Neural progenitor cell (in vitro differentiated cells): ENCODE measurements around the gene PSME2. TPM values are rescaled to one million over a fixed set of nuclear protein-coding genes. Genes with fewer than 3 reads are reported as not detected.

Experiments used
- DNase-seq: peaks from one replicate; pipeline ENCODE4 v3.0.0-alpha.2; 2016; ENCODE audit warnings: low spot score
- H2AFZ ChIP-seq: fragments of 200-600 bp; sonication (generic); replicated peaks from 2 replicates; pipeline ENCODE4 v1.6.1; 2016; ENCODE audit warnings: antibody characterized with exemption
- H3F3A ChIP-seq: fragments of 200-600 bp; sonication (generic); 2 replicates; pipeline ENCODE4 v1.6.1; 2016; ENCODE audit warnings: antibody characterized with exemption, low read depth
- H3K27ac ChIP-seq: fragments of 200-600 bp; sonication (generic); 2 replicates; pipeline ENCODE4 v1.5.1; 2016; ENCODE audit warnings: mild to moderate bottlenecking
- H3K27me3 ChIP-seq: fragments of 200-600 bp; sonication (generic); 2 replicates; pipeline ENCODE4 v1.6.1; 2016; ENCODE audit warnings: mild to moderate bottlenecking, moderate library complexity
- H3K36me3 ChIP-seq: fragments of 200-600 bp; sonication (generic); 2 replicates; pipeline ENCODE4 v1.5.1; 2016
- H3K4me1 ChIP-seq: fragments of 200-600 bp; sonication (generic); 2 replicates; pipeline ENCODE4 v1.6.1; 2016; ENCODE audit warnings: mixed run types
- H3K4me2 ChIP-seq: fragments of 200-600 bp; sonication (generic); 2 replicates; pipeline ENCODE4 v1.6.1; 2016
- H3K4me3 ChIP-seq: fragments of 200-600 bp; sonication (generic); 2 replicates; pipeline ENCODE4 v1.5.1; 2016
- H3K79me2 ChIP-seq: fragments of 200-600 bp; sonication (generic); 2 replicates; pipeline ENCODE4 v1.6.1; 2016; ENCODE audit warnings: low read depth
- H3K9ac ChIP-seq: fragments of 200-600 bp; sonication (generic); 2 replicates; pipeline ENCODE4 v1.6.1; 2016
- H3K9me3 ChIP-seq: fragments of 200-600 bp; sonication (generic); 2 replicates; pipeline ENCODE4 v1.5.1; 2016; ENCODE audit warnings: low read depth
- H4K20me1 ChIP-seq: fragments of 200-600 bp; sonication (generic); 2 replicates; pipeline ENCODE4 v1.6.1; 2016; ENCODE audit warnings: low read depth
- H3K27ac Mint-ChIP-seq: 3 replicates; pipeline ENCODE4 v1.8.0; 2021; ENCODE audit warnings: mixed read lengths
- H3K27me3 Mint-ChIP-seq: 2 replicates; pipeline ENCODE4 v1.8.0; 2022; ENCODE audit warnings: low read depth, mild to moderate bottlenecking, inconsistent platforms, moderate library complexity, mixed read lengths; ENCODE audit not compliant: insufficient read depth
- H3K36me3 Mint-ChIP-seq: 3 replicates; pipeline ENCODE4 v1.8.0; 2021; ENCODE audit warnings: mixed read lengths
- H3K4me1 Mint-ChIP-seq: 3 replicates; pipeline ENCODE4 v1.8.0; 2021; ENCODE audit warnings: mixed read lengths
- H3K4me3 Mint-ChIP-seq: 3 replicates; pipeline ENCODE4 v1.8.0; 2021; ENCODE audit warnings: mild to moderate bottlenecking, moderate library complexity, mixed read lengths
- H3K9me3 Mint-ChIP-seq: 3 replicates; pipeline ENCODE4 v1.8.0; 2020; ENCODE audit warnings: mixed read lengths
- EZH2 ChIP-seq: fragments of 200-600 bp; sonication (generic); IDR thresholded peaks from 2 replicates; pipeline ENCODE4 v1.6.1; 2017; ENCODE audit warnings: antibody characterized with exemption, mild to moderate bottlenecking, moderate library complexity
- EZH2phosphoT487 ChIP-seq: fragments of 200-600 bp; sonication (generic); IDR thresholded peaks from 2 replicates; pipeline ENCODE4 v1.6.1; 2017; ENCODE audit warnings: antibody characterized with exemption
- total RNA-seq: library from RNA; depleted of rRNA; stranded (reverse); fragments of >200 nt; gene quantifications from 2 replicates; pipeline ENCODE4 v1.2.3, GENCODE V29; 2015; ENCODE audit warnings: low replicate concordance
- TF ChIP-seq, protein P1 (sequence below): fragments of 200-600 bp; sonication (generic); IDR thresholded peaks from 2 replicates; pipeline ENCODE4 v1.5.1; 2017; ENCODE audit warnings: antibody characterized with exemption, mild to moderate bottlenecking

The PSME2 gene
- total RNA-seq, 1 donor from 2014 or later = 43.5 TPM

DNA sequence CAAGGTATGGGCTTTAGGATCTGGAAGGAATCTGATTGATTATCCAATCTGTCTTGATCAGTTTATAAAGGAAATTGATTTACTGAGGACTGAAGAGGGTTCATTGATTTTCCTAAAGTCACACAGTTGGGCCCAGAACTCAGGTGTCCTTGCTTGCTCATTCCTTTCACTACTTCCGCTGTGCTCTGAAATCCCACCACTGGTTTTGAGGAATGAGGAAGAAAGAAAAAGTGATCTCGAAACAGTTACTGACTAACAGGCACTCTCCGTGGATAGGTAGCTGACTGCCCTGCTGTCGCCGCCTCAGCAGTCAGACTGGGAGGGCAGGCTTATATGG, 16.1 kb downstream of the PSME2 start, which contains the start of gene FITM1:
TSS of gene FITM1 (plus strand) at position 280 of the 337 bp plus-strand sequence. CDS start 905 bp downstream, outside the sequence.
- H3K27ac Mint-ChIP-seq = no peak within 1 kb of the TSS
- H3K4me3 ChIP-seq = no peak within 1 kb of the TSS

DNA sequence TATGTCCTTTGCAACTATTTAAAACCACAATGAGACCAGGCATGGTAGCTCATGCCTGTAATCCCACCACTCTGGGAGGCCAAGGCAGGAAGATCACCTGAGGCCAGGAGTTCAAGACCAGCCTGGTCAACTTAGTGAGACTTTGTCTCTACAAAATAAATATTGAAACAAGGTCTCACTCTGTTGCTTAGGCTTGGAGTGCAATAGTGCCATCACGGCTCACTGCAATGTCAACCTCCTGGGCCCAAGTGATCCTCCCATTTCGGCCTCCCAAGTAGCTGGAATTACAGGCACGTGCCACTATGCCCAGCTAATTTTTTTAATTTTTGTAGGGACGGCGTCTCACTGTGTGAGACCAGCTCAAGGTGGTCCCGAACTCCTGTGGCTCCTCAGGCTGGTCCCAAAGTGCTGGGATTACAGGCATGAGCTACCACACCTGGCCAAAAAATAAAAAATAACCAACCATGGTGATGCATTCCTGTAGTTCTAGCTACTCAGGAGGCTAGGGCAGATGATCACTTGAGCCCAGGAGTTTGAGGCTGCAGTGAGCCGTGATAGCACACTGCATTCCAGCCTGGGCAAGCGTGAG, 16.9 kb downstream of the PSME2 start:
- H3K9ac ChIP-seq = no peak overlapping the region
- H4K20me1 ChIP-seq = no peaks in the 10 kb centered on the region
- Mint-ChIP-seq H3K36me3 (no peaks in the 10 kb centered on the region), H3K27ac (no peak overlapping the region), H3K4me1 (no peaks in the 10 kb centered on the region), H3K4me3 (no peak overlapping the region), H3K27me3 (peaks cover 4% of the 10 kb centered on the region), H3K9me3 (no peaks in the 10 kb centered on the region)
- H3K27ac ChIP-seq = no peak overlapping the region
- no peak for DNase-seq
- H3K9me3 ChIP-seq = no peaks in the 10 kb centered on the region
- no peaks in the 10 kb centered on the region for H3K79me2 ChIP-seq
- no peaks in the 10 kb centered on the region for H3K4me1 ChIP-seq
- TF ChIP-seq EZH2phosphoT487 (no peak), EZH2 (no peak)
- TF ChIP-seq, protein P1, sequence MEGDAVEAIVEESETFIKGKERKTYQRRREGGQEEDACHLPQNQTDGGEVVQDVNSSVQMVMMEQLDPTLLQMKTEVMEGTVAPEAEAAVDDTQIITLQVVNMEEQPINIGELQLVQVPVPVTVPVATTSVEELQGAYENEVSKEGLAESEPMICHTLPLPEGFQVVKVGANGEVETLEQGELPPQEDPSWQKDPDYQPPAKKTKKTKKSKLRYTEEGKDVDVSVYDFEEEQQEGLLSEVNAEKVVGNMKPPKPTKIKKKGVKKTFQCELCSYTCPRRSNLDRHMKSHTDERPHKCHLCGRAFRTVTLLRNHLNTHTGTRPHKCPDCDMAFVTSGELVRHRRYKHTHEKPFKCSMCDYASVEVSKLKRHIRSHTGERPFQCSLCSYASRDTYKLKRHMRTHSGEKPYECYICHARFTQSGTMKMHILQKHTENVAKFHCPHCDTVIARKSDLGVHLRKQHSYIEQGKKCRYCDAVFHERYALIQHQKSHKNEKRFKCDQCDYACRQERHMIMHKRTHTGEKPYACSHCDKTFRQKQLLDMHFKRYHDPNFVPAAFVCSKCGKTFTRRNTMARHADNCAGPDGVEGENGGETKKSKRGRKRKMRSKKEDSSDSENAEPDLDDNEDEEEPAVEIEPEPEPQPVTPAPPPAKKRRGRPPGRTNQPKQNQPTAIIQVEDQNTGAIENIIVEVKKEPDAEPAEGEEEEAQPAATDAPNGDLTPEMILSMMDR = no peak
- no peak overlapping the region for H2AFZ ChIP-seq
- no peaks in the 10 kb centered on the region for H3K27me3 ChIP-seq
- H3K36me3 ChIP-seq = no peaks in the 10 kb centered on the region
- H3F3A ChIP-seq = peaks cover 4% of the 10 kb centered on the region
- H3K4me2 ChIP-seq = no peak overlapping the region
- H3K4me3 ChIP-seq = no peak overlapping the region

More for the DNA sequence above, 16.1 kb downstream of the PSME2 start, which contains the start of gene FITM1:
- no peaks in the 10 kb centered on the region for H3K9me3 Mint-ChIP-seq
- H3K4me1 Mint-ChIP-seq = peaks cover 3% of the 10 kb centered on the region
- no peak within 1 kb of the TSS for H3K4me3 Mint-ChIP-seq
- H3K36me3 ChIP-seq = no peaks in the 10 kb centered on the region
- H3K4me1 ChIP-seq = no peaks in the 10 kb centered on the region
- H3K27me3 ChIP-seq = no peaks in the 10 kb centered on the region
- no peak for DNase-seq
- H3F3A ChIP-seq = peaks cover 10% of the 10 kb centered on the region
- H3K27ac ChIP-seq = no peak within 1 kb of the TSS
- H4K20me1 ChIP-seq = no peaks in the 10 kb centered on the region
- no peak within 1 kb of the TSS for H2AFZ ChIP-seq
- no peak within 1 kb of the TSS for H3K9ac ChIP-seq
- peaks cover 4% of the 10 kb centered on the region for H3K27me3 Mint-ChIP-seq
- H3K79me2 ChIP-seq = no peaks in the 10 kb centered on the region
- H3K4me2 ChIP-seq = no peak within 1 kb of the TSS
- no peaks in the 10 kb centered on the region for H3K9me3 ChIP-seq
- H3K36me3 Mint-ChIP-seq = no peaks in the 10 kb centered on the region
- no peak for TF ChIP-seq EZH2phosphoT487
- TF ChIP-seq, protein P1 = no peak
- TF ChIP-seq EZH2 = no peak

DNA sequence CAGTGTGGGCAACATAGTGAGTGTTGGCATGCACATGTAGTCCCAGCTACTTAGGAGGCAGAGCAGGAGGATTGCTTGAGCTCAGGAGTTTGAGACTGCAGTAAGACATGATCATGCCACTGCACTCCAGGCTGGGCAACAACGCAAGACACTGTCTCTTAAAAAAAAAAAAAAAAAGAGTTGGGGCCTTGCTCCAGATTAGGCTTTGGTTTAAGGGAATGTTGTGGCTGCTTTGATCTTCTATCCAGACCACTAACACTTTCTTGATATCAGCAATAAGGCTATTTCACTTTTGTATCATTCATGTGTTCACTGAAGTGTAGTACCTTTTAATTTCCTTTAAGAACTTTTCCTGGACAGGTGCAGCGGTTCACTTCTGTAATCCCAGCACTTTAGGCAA, 18.7 kb downstream of the PSME2 start:
- DNase-seq = no peak
- Mint-ChIP-seq H3K36me3 (no peaks in the 10 kb centered on the region), H3K4me1 (no peaks in the 10 kb centered on the region), H3K4me3 (no peak overlapping the region), H3K9me3 (no peaks in the 10 kb centered on the region), H3K27ac (no peak overlapping the region), H3K27me3 (peaks cover 4% of the 10 kb centered on the region)
- H2AFZ ChIP-seq = no peak overlapping the region
- no peaks in the 10 kb centered on the region for H3F3A ChIP-seq
- H3K36me3 ChIP-seq = no peaks in the 10 kb centered on the region
- H3K4me2 ChIP-seq = no peak overlapping the region
- H4K20me1 ChIP-seq = no peaks in the 10 kb centered on the region
- no peaks in the 10 kb centered on the region for H3K4me1 ChIP-seq
- no peaks in the 10 kb centered on the region for H3K27me3 ChIP-seq
- H3K9ac ChIP-seq = no peak overlapping the region
- TF ChIP-seq, protein P1 = no peak
- TF ChIP-seq EZH2phosphoT487 = no peak
- TF ChIP-seq EZH2 = no peak
- no peaks in the 10 kb centered on the region for H3K9me3 ChIP-seq
- no peak overlapping the region for H3K27ac ChIP-seq
- no peak overlapping the region for H3K4me3 ChIP-seq
- no peaks in the 10 kb centered on the region for H3K79me2 ChIP-seq
